Activated B cell treated with CpG ODN at 0.5 μM for 24 hours (primary cell): ENCODE measurements around the gene PPP1R14D. TPM values are rescaled to one million over a fixed set of nuclear protein-coding genes. Genes with fewer than 3 reads are reported as not detected.

Source experiments
- ATAC-seq: fragments of 200-7000 bp; cut with Tn5 transposase; one replicate; pipeline ENCODE4 v1.10.0; 2021; ENCODE audit warnings: low read depth, mild to moderate bottlenecking, moderate library complexity
- CTCF ChIA-PET: fragments of 350-600 bp; sonication (Branson Sonifier 250); formaldehyde crosslinking; loops from one replicate; lab custom pipeline; 2021; ENCODE audit warnings: antibody characterized with exemption; lab: Charles Lee
- POLR2A ChIA-PET: fragments of 350-600 bp; sonication (Branson Sonifier 250); formaldehyde crosslinking; loops from one replicate; lab custom pipeline; 2021; ENCODE audit warnings: antibody characterized with exemption; lab: Charles Lee
- DNase-seq: peaks from one replicate; pipeline ENCODE4 v3.0.0; 2022
- H3K27ac Mint-ChIP-seq: one replicate; pipeline ENCODE4 v1.8.0; 2020; ENCODE audit warnings: mixed read lengths
- H3K27me3 Mint-ChIP-seq: one replicate; pipeline ENCODE4 v1.8.0; 2021; ENCODE audit warnings: mixed read lengths
- H3K36me3 Mint-ChIP-seq: one replicate; pipeline ENCODE4 v1.8.0; 2021; ENCODE audit warnings: low read depth, mixed read lengths
- H3K4me1 Mint-ChIP-seq: one replicate; pipeline ENCODE4 v1.8.0; 2021; ENCODE audit warnings: mixed read lengths
- H3K4me3 Mint-ChIP-seq: one replicate; pipeline ENCODE4 v1.8.0; 2020; ENCODE audit warnings: mild to moderate bottlenecking, mixed read lengths
- H3K9me3 Mint-ChIP-seq: one replicate; pipeline ENCODE4 v1.8.0; 2020; ENCODE audit warnings: mixed read lengths
- intact Hi-C: fragments of 100-400 bp; cut with micrococcal nuclease; formaldehyde crosslinking; loops from one replicate; pipeline ENCODE4 v1.15.1; 2024
- total RNA-seq: library from RNA; stranded (reverse); gene quantifications from 2 replicates; pipeline ENCODE4 v1.2.3, GENCODE V29; 2022
- TF ChIP-seq, protein P1 (sequence below): fragments of 200-600 bp; IDR thresholded peaks from one replicate; pipeline ENCODE4 v1.8.0; 2022; ENCODE audit warnings: antibody characterized with exemption, mild to moderate bottlenecking

PPP1R14D gene
- total RNA-seq, 1 donor from 2014 or later: 0.31 TPM

DNA sequence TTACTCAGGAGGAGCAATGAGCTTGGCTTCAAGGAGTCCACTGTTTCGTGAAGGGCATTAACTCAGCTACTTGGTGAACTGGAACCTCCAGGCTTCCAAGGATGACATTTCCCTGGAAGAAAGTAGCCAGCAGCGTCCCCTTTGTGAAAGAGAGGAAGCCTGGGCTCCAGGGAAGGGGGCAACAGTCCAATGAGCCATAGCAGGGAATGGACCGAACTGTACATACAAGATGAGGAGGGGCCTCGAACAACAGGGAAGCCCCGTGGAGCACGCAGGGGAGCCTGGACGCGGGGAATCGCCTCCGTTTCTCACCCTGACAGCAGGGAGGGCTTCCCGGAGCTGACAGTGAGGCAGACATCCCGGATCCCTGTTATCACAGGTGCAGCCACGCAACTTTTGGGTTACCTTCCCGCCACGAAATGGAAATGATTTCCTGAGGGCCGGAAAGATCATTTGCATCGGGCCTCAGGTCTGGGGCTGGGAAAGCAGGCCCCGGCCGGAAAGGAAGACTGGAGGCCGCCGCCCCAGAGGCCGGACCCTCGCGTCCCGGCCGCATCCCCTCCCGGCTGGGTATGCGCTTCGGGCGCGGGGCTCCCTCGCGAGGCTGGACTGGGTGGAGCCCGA is 14.9 kb upstream of the PPP1R14D start:
- no peaks in the 10 kb centered on the region for H3K9me3 Mint-ChIP-seq
- H3K4me1 Mint-ChIP-seq: peaks cover 39% of the 10 kb centered on the region
- H3K4me3 Mint-ChIP-seq: peak overlapping the region; percentile 81
- ATAC-seq (no peak), DNase-seq (no peak)
- ChIA-PET POLR2A (interaction anchor here (1.0 to 2.1 kb wide), 3 partner anchors 15 to 51 kb away, joined by 3 to 7 read pairs (median 3); partner anchors contain the start of gene VPS18), CTCF (interaction anchor here (1.1 to 2.1 kb wide), 2 partner anchors 15 to 120 kb away, joined by 3 to 21 read pairs; no protein-coding TSS in a partner anchor)
- H3K27ac Mint-ChIP-seq: no peak overlapping the region
- H3K36me3 Mint-ChIP-seq: no peaks in the 10 kb centered on the region
- intact Hi-C loops: no loop called here
- TF ChIP-seq, protein P1, sequence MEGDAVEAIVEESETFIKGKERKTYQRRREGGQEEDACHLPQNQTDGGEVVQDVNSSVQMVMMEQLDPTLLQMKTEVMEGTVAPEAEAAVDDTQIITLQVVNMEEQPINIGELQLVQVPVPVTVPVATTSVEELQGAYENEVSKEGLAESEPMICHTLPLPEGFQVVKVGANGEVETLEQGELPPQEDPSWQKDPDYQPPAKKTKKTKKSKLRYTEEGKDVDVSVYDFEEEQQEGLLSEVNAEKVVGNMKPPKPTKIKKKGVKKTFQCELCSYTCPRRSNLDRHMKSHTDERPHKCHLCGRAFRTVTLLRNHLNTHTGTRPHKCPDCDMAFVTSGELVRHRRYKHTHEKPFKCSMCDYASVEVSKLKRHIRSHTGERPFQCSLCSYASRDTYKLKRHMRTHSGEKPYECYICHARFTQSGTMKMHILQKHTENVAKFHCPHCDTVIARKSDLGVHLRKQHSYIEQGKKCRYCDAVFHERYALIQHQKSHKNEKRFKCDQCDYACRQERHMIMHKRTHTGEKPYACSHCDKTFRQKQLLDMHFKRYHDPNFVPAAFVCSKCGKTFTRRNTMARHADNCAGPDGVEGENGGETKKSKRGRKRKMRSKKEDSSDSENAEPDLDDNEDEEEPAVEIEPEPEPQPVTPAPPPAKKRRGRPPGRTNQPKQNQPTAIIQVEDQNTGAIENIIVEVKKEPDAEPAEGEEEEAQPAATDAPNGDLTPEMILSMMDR: no peak
- H3K27me3 Mint-ChIP-seq: no peaks in the 10 kb centered on the region

DNA sequence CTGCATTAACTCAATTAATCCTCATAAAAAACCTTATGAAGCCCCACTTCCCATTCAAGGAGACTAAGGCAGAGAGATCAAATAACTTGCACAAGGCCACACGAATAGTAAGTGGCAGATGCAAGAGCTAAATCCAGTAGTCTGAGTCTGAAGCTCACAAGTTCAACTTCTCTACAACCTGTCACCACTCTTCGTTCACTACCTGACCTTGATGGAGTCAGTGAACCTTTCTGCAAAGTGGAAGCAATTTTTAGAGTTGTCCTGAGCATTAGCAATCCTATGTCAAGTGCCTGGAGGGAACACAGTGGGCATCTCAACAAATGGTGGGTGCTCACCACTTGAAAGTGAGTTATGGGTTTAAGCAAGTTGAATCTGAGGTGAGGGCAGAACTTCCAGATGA is 13.2 kb upstream of the PPP1R14D start:
- DNase-seq: no peak
- H3K27me3 Mint-ChIP-seq: no peaks in the 10 kb centered on the region
- no peaks in the 10 kb centered on the region for H3K9me3 Mint-ChIP-seq
- POLR2A ChIA-PET: no interaction called here
- peaks cover 24% of the 10 kb centered on the region for H3K4me1 Mint-ChIP-seq
- no peaks in the 10 kb centered on the region for H3K36me3 Mint-ChIP-seq
- no peak for ATAC-seq
- no peak overlapping the region for H3K27ac Mint-ChIP-seq
- CTCF ChIA-PET: no interaction called here
- intact Hi-C loops: no loop called here
- no peak overlapping the region for H3K4me3 Mint-ChIP-seq
- TF ChIP-seq, protein P1: no peak

DNA sequence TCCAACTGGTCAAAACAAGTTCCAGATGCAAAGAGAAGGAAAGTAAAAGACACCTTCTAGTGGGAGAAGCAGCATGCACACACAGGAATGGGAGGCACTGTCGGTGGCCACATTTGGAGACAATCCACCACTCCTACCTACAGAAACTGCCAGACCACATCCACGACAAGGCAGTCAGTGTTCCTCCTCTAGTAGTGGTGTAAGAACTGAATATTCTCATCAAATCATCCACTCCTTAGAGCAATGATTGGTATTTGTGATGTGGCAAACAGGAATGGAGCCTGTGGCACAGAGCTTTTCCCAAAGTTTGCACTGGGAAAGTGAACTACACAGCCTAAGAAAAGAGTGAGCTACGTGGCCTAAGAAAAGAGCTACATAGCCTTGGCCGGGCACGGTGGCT is 10.2 kb upstream of the PPP1R14D start:
- POLR2A ChIA-PET: no interaction called here
- intact Hi-C loops: no loop called here
- CTCF ChIA-PET: interaction anchor here (1.5 kb wide), 1 partner anchor 55 kb away, joined by 3 read pairs; the partner anchor contains the start of gene VPS18

DNA sequence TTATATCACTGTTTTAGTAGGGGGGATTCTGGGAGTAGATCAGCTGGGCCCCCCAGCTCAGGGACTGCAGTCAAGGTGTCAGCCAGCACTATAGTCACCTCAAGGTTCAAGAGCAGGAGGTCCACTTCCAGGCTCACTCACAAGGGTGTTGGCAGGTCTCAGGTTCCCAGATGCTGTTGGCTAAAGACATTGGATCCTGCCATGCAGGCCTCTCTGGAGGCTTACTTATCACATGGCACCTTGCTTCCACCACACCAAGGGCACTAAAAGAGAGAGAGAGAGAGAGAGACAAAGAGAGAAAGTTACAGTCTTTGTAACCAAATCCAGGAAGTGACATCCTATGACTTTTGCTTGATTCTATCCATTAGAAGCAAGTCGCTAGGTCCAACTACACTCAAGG is 7.5 kb upstream of the PPP1R14D start:
- no peak for ATAC-seq
- Mint-ChIP-seq H3K36me3 (peaks cover 4% of the 10 kb centered on the region), H3K4me3 (no peak overlapping the region), H3K9me3 (no peaks in the 10 kb centered on the region), H3K27me3 (no peaks in the 10 kb centered on the region), H3K4me1 (no peaks in the 10 kb centered on the region), H3K27ac (no peak overlapping the region)
- ChIA-PET POLR2A (no interaction called here), CTCF (no interaction called here)
- intact Hi-C loops: no loop called here
- no peak for DNase-seq
- TF ChIP-seq, protein P1: no peak

More for the DNA sequence above, 10.2 kb upstream of the PPP1R14D start:
- Mint-ChIP-seq H3K27ac (no peak overlapping the region), H3K36me3 (no peaks in the 10 kb centered on the region), H3K9me3 (no peaks in the 10 kb centered on the region), H3K4me3 (no peak overlapping the region), H3K27me3 (no peaks in the 10 kb centered on the region), H3K4me1 (peaks cover 4% of the 10 kb centered on the region)
- ATAC-seq: no peak
- TF ChIP-seq, protein P1: no peak
- no peak for DNase-seq

DNA sequence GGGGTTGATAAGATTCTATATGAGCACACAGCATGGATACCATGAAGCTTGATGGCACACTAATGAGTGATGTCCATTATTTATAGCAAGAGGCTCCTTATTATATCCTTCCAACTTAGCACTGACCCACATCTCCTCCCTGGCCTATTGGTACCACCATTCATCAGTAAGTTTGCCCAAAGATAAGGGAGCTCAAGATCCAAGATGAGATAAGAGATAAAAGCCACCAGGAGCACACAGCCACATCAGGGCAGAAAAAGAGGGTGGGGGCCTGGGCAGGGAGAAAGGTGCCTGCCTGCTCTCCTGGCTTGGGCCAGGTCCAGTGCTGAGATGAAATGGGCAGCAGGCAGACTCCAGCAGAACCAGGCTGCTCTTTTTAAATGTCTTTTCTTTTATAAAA is 4.4 kb upstream of the PPP1R14D start:
- Mint-ChIP-seq H3K9me3 (no peaks in the 10 kb centered on the region), H3K27me3 (no peaks in the 10 kb centered on the region), H3K27ac (no peak overlapping the region), H3K4me3 (no peak overlapping the region), H3K4me1 (no peaks in the 10 kb centered on the region), H3K36me3 (peaks cover 4% of the 10 kb centered on the region)
- intact Hi-C loops: no loop called here
- TF ChIP-seq, protein P1: no peak
- CTCF ChIA-PET: no interaction called here
- POLR2A ChIA-PET: no interaction called here
- no peak for ATAC-seq
- DNase-seq: no peak
